OCI-LY3 (cell line): Measurements from ENCODE around the gene PIK3IP1.

Experiments
- H2AFZ ChIP-seq: fragments of 200-600, 300-600 bp; shearing (Covaris generic); 2 replicates; pipeline ENCODE4 v1.6.0; 2014; ENCODE audit warnings: antibody characterized with exemption, low read depth, low read length
- H3K27ac ChIP-seq: fragments of 200-600, 300-600 bp; sonication (generic); 2 replicates; pipeline ENCODE4 v1.5.1; 2014; ENCODE audit warnings: mild to moderate bottlenecking, low read length, moderate library complexity, mixed read lengths
- H3K27me3 ChIP-seq: fragments of 200-600, 300-600 bp; sonication (generic); 2 replicates; pipeline ENCODE4 v1.6.1; 2014; ENCODE audit warnings: low read depth, low read length, mixed read lengths
- H3K36me3 ChIP-seq: fragments of 200-600, 300-600 bp; sonication (generic); replicated peaks from 2 replicates; pipeline ENCODE3; 2014; ENCODE audit warnings: low read depth, low read length, mixed read lengths
- H3K4me1 ChIP-seq: fragments of 300-600, 200-600 bp; sonication (generic); 2 replicates; pipeline ENCODE4 v1.6.1; 2014; ENCODE audit warnings: low read length, mixed read lengths
- H3K4me2 ChIP-seq: fragments of 200-600, 300-600 bp; sonication (generic); 2 replicates; pipeline ENCODE4 v1.6.1; 2014; ENCODE audit warnings: low read length, mixed read lengths
- H3K4me3 ChIP-seq: fragments of 300-600, 200-600 bp; sonication (generic); 2 replicates; pipeline ENCODE4 v1.5.1; 2014; ENCODE audit warnings: antibody characterized with exemption, mild to moderate bottlenecking, low read length, moderate library complexity
- H3K79me2 ChIP-seq: fragments of 300-600, 200-600 bp; shearing (Covaris generic); 2 replicates; pipeline ENCODE4 v1.6.1; 2014; ENCODE audit warnings: mild to moderate bottlenecking, low read length, mixed read lengths
- H3K9ac ChIP-seq: fragments of 300-600, 200-600 bp; shearing (Covaris generic); 2 replicates; pipeline ENCODE4 v1.6.0; 2014; ENCODE audit warnings: mild to moderate bottlenecking, low read length, moderate library complexity
- H3K9me3 ChIP-seq: fragments of 200-600, 300-600 bp; shearing (Covaris generic); 2 replicates; pipeline ENCODE4 v1.6.1; 2014; ENCODE audit warnings: low read length, mixed read lengths; ENCODE audit not compliant: insufficient read depth
- H4K20me1 ChIP-seq: fragments of 200-600, 300-600 bp; sonication (generic); 2 replicates; pipeline ENCODE4 v1.6.1; 2016; ENCODE audit warnings: low read length, mixed read lengths; ENCODE audit not compliant: insufficient read depth
- EZH2phosphoT487 ChIP-seq: fragments of 200-600 bp; shearing (Covaris generic); IDR thresholded peaks from 2 replicates; pipeline ENCODE4 v1.6.1; 2018; ENCODE audit warnings: antibody characterized with exemption, mixed run types, low read depth
- TF ChIP-seq, protein P1 (sequence below): fragments of 200-600, 300-600 bp; sonication (generic); IDR thresholded peaks from 2 replicates; pipeline ENCODE4 v1.5.1; 2014; ENCODE audit warnings: antibody characterized with exemption, low read length, low read depth

Gene PIK3IP1

DNA sequence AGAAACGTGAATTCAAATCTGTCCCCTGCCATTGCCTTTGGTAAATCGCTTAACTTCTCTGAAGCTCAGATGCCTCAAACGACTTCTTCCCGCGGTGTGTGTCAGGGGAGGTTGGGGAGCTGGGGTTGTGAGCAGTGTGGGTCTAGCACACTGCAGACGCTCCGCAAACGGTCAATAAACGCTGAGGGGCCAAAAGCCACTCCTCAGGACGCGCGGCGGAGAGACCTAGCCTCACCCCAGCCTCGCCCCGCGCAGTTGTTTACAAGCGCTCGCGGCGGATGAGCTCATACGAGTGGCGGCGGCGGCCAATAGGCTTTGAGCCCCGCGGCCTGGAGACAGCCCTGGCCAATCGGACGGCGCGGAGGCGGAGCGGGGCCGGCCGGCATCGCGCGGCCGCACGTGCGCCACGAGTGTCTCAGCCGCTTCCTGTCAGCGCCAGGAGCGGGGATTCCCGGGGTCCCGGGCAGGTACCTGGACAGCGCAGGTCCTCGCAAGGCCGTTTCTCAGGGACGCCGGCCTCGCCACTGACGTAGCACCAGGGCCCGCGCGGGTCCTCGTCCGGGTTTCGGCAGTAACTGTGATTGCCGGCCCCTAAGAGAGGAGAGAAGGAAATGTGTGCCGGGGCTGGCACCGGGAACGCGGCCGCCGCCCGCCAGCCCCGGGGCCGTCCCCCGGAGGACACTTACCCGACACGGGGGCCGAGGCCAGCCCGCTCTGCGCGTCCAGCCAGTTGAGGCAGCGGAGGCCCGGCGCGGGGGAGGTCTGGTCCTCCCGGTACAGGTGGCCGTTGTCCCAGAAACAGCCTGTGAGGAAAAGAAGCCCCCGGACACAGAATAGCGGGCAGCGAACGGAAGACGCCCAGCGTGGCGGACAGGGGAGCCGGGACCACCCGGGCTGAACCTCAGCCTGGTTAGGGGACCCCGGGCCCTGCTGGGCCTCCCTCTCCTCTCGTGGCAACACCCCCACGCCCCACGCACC, 1.5 kb downstream of the PIK3IP1 start:
- peak overlapping the region; percentile 63 for H3K27ac ChIP-seq

DNA sequence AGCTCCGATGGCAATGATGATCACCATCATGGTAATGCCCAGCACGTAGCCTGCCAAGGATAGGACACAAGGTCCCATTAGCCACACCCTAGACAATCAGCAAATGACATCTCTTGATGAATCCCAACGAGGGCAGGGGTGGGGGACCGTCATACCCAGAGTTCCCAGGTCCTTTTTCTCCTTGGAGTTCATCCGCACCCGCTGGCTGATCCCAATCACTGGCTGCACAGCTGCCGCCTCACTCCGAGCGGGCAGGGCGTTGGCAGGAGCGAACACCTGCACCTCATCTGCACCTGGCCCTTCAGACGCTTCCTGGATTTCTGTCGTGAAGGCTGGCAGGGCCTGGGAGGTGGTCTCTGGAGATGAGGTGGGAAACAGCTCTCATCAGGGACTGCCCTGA, 2.9 kb downstream of the PIK3IP1 start:
- Histone ChIP-seq H3K4me1 (peaks cover 34% of the 10 kb centered on the region), H2AFZ (no peak overlapping the region), H3K79me2 (no peaks in the 10 kb centered on the region), H3K27me3 (no peaks in the 10 kb centered on the region), H3K36me3 (no peaks in the 10 kb centered on the region), H3K4me3 (peak overlapping the region; percentile 80), H4K20me1 (no peaks in the 10 kb centered on the region), H3K9me3 (no peaks in the 10 kb centered on the region), H3K9ac (peak overlapping the region; percentile 43; the same call in 1 of the 2 replicates), H3K27ac (peak overlapping the region; percentile 34; the same call in 1 of the 2 replicates), H3K4me2 (peak overlapping the region; percentile 83)
- no peak for TF ChIP-seq EZH2phosphoT487
- TF ChIP-seq, protein P1, sequence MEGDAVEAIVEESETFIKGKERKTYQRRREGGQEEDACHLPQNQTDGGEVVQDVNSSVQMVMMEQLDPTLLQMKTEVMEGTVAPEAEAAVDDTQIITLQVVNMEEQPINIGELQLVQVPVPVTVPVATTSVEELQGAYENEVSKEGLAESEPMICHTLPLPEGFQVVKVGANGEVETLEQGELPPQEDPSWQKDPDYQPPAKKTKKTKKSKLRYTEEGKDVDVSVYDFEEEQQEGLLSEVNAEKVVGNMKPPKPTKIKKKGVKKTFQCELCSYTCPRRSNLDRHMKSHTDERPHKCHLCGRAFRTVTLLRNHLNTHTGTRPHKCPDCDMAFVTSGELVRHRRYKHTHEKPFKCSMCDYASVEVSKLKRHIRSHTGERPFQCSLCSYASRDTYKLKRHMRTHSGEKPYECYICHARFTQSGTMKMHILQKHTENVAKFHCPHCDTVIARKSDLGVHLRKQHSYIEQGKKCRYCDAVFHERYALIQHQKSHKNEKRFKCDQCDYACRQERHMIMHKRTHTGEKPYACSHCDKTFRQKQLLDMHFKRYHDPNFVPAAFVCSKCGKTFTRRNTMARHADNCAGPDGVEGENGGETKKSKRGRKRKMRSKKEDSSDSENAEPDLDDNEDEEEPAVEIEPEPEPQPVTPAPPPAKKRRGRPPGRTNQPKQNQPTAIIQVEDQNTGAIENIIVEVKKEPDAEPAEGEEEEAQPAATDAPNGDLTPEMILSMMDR, result no peak

More for the DNA sequence above, 1.5 kb downstream of the PIK3IP1 start:
- Histone ChIP-seq H2AFZ (peak overlapping the region; percentile 61; the same call in 1 of the 2 replicates), H4K20me1 (no peaks in the 10 kb centered on the region), H3K9ac (peak overlapping the region; percentile 58; the same call in 1 of the 2 replicates), H3K79me2 (no peaks in the 10 kb centered on the region), H3K4me1 (peaks cover 41% of the 10 kb centered on the region), H3K4me3 (peak overlapping the region; percentile 80), H3K36me3 (no peaks in the 10 kb centered on the region), H3K4me2 (peak overlapping the region; percentile 83), H3K27me3 (no peaks in the 10 kb centered on the region), H3K9me3 (no peaks in the 10 kb centered on the region)
- no peak for TF ChIP-seq EZH2phosphoT487
- TF ChIP-seq, protein P1, result no peak

DNA sequence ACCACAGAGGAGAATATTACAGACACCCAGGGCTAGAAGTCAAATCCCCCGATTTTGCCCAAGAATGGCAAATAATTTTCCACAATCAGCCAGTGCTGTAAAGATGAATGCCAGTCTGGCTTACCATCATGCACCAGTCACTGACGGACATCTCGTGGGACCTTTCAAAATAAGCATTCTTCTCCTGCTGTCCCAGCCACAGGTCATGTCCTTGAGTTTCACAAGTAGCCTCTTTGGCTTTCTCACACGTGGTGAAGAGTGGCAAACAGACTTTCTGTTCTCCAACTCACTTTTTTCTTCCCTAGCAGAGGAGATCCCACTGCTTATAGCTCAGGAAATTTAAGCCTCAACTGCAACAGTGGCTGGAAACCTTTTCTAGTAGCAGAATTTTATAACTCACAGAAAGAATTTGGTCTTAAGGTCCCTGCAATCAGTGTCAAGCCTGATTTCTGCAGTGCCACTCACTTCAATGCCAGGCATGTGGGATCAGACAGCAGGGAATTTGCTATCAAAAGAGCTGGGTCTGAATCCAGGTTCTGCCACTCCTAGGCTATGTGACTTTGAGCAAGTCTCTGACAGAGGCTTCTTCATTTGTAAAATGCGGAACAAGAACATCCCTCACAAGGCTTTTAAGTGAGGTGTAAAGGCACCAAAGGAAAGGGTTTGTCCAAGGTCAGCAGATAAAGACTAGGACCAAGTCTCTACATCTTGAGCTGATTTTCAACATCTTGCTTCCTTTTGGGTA, 3.6 kb downstream of the PIK3IP1 start:
- peaks cover 34% of the 10 kb centered on the region for H3K4me1 ChIP-seq
- no peaks in the 10 kb centered on the region for H3K27me3 ChIP-seq

More for the DNA sequence above, 3.6 kb downstream of the PIK3IP1 start:
- no peaks in the 10 kb centered on the region for H4K20me1 ChIP-seq
- TF ChIP-seq, protein P1, result no peak
- TF ChIP-seq EZH2phosphoT487, result no peak
- no peak overlapping the region for H2AFZ ChIP-seq
- H3K9me3 ChIP-seq, result no peaks in the 10 kb centered on the region
- no peaks in the 10 kb centered on the region for H3K36me3 ChIP-seq
- H3K27ac ChIP-seq, result no peak overlapping the region
- no peaks in the 10 kb centered on the region for H3K79me2 ChIP-seq
- H3K4me3 ChIP-seq, result no peak overlapping the region
- no peak overlapping the region for H3K4me2 ChIP-seq
- H3K9ac ChIP-seq, result no peak overlapping the region
